ENCODE data around the gene IGSF22. TPM values are rescaled to one million over a fixed set of nuclear protein-coding genes. Genes with fewer than 3 reads are reported as not detected.

The IGSF22 gene
- total RNA-seq, 2 donors from 2014 or later: 0.21 TPM; not detected in 1

DNA sequence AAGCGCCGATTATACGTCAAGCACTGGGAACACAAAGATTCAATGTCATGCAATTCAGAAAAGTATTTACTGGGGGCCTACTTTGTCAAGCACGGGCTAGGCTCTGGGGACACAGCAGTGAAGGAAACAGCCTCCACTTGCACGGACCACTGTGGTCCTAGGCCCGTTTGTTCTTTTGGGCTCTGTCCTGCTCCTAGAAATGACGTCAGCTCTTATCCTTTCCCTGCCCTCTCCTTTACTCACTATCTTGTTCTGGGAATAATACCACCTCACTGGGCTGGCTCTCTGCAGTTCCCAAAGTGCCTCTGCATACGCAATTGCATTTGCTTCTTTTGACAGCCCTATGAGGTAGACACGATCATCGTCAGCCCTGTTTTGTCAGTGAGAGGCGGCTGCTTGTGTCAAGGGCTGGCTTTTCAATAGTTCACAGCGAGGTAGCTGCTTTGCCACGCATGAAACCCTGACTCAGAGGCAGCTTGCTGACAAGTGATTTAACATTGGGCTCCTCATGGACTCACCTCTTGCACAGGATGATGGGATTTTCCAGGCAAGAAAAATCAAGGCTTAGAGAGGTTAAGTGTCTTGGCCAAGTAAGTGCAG is 22.9 kb upstream of the IGSF22 start:
- H3K4me1 ChIP-seq (ENCODE audit: control insufficient read depth in 1 of 2, low read depth in 2 of 2): peaks cover 0 to 6% of the 10 kb centered on the region in 2 donors
- H3K36me3 ChIP-seq: no peaks in the 10 kb centered on the region
- no peaks in the 10 kb centered on the region for H3K9me3 ChIP-seq
- no peak overlapping the region for H3K27ac ChIP-seq
- no peak for DNase-seq (ENCODE audit: low spot score)
- no peaks in the 10 kb centered on the region for H3K27me3 ChIP-seq (replicated peaks; ENCODE audit: insufficient read depth)
- ATAC-seq (ENCODE audit: insufficient number of reproducible peaks, low FRiP score, low read depth): no peak
- no peak overlapping the region for H3K4me3 ChIP-seq
- TF ChIP-seq, protein P1, sequence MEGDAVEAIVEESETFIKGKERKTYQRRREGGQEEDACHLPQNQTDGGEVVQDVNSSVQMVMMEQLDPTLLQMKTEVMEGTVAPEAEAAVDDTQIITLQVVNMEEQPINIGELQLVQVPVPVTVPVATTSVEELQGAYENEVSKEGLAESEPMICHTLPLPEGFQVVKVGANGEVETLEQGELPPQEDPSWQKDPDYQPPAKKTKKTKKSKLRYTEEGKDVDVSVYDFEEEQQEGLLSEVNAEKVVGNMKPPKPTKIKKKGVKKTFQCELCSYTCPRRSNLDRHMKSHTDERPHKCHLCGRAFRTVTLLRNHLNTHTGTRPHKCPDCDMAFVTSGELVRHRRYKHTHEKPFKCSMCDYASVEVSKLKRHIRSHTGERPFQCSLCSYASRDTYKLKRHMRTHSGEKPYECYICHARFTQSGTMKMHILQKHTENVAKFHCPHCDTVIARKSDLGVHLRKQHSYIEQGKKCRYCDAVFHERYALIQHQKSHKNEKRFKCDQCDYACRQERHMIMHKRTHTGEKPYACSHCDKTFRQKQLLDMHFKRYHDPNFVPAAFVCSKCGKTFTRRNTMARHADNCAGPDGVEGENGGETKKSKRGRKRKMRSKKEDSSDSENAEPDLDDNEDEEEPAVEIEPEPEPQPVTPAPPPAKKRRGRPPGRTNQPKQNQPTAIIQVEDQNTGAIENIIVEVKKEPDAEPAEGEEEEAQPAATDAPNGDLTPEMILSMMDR (IDR thresholded peaks at IDR 0.05): no peak

DNA sequence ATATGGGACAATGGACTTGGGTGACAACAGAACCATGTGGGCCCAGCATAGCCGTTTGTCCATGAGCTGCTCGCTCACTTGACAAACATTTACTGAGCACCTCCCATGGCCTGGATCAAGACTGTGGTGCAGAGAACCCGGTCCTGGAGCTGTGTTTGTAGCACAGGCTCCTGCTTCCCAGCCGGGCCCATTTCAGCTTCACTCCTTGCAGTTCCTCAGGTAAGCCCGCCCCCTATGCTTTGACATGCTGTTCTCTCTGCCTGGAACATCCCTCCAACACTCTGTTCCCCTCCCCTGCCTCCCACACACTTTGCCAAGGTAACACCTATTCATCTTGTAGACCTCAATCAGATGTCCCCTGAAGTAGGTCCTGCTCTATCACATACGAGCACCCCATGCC is 19.3 kb upstream of the IGSF22 start:
- Histone ChIP-seq H3K9me3 (no peaks in the 10 kb centered on the region), H3K4me3 (no peak overlapping the region), H3K36me3 (no peaks in the 10 kb centered on the region), H3K27me3 (replicated peaks; ENCODE audit: insufficient read depth) (no peaks in the 10 kb centered on the region), H3K27ac (no peak overlapping the region), H3K4me1 (ENCODE audit: control insufficient read depth in 1 of 2, low read depth in 2 of 2) (peaks cover 0 to 6% of the 10 kb centered on the region in 2 donors)
- TF ChIP-seq, protein P1 (IDR thresholded peaks at IDR 0.05): no peak
- ATAC-seq (ENCODE audit: insufficient number of reproducible peaks, low FRiP score, low read depth): no peak
- no peak for DNase-seq (ENCODE audit: low spot score)

DNA sequence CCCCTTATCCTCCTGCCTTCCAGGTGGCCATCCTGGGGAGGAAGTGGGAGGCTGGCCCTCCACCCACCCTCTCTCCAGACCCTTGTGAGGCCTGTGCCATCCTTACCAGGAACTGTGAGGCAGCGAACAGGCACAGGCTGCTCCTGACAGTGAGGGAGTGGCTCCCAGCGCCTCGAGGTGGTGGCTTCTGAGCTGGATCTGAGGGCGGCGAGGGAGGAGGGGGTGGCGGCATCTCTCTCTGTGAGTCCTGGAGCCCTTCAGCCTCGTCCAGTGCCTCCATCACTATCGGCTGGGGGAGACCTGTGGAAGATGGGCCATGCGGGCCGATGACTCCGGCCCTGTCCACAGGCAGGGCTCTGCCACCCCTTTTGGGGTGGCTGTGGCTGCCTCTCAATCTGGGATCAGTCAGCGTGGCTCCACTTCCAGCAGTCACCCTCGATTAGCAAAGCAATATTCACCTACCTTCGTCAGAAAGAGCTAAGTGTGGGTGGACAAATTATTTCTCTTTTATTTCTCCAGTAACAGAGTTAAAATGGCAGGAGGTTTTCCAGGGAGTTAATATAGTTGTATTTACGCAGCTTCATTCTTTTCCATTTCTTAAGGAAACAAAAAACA is 18.0 kb upstream of the IGSF22 start:
- no peak for ATAC-seq (ENCODE audit: insufficient number of reproducible peaks, low FRiP score, low read depth)
- TF ChIP-seq, protein P1 (IDR thresholded peaks at IDR 0.05): no peak

DNA sequence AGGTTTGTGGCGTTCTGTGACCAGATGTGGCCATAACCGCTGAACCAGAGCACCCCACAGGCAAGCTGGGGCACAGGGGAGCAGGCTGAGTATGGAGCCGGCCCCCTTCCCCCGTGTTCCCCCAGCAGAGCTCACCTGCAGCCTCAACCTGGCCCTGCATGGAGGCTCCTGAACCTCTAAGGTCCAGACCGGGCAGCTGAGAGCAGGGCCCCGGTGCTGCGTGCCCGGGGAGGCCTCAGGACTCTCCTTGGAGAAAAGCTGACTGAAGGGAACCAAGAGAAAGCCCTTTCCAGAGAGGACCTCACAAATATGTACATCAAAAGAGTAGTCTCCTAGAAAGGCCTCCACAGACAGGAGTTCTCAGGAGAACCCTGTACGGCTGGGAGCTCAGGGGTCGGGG is 17.4 kb upstream of the IGSF22 start:
- H3K4me3 ChIP-seq: no peak overlapping the region
- H3K4me1 ChIP-seq (ENCODE audit: control insufficient read depth in 1 of 2, low read depth in 2 of 2): no peaks in the 10 kb centered on the region
- ATAC-seq (ENCODE audit: insufficient number of reproducible peaks, low FRiP score, low read depth) (no peak), DNase-seq (ENCODE audit: low spot score) (no peak)
- no peak overlapping the region for H3K27ac ChIP-seq
- TF ChIP-seq, protein P1 (IDR thresholded peaks at IDR 0.05): no peak
- no peaks in the 10 kb centered on the region for H3K36me3 ChIP-seq
- no peaks in the 10 kb centered on the region for H3K27me3 ChIP-seq (replicated peaks; ENCODE audit: insufficient read depth)
- no peaks in the 10 kb centered on the region for H3K9me3 ChIP-seq

More for the DNA sequence above, 18.0 kb upstream of the IGSF22 start:
- Histone ChIP-seq H3K4me1 (ENCODE audit: control insufficient read depth in 1 of 2, low read depth in 2 of 2) (no peaks in the 10 kb centered on the region), H3K9me3 (no peaks in the 10 kb centered on the region), H3K36me3 (no peaks in the 10 kb centered on the region), H3K27me3 (replicated peaks; ENCODE audit: insufficient read depth) (no peaks in the 10 kb centered on the region), H3K27ac (no peak overlapping the region), H3K4me3 (no peak overlapping the region)
- no peak for DNase-seq (ENCODE audit: low spot score)

DNA sequence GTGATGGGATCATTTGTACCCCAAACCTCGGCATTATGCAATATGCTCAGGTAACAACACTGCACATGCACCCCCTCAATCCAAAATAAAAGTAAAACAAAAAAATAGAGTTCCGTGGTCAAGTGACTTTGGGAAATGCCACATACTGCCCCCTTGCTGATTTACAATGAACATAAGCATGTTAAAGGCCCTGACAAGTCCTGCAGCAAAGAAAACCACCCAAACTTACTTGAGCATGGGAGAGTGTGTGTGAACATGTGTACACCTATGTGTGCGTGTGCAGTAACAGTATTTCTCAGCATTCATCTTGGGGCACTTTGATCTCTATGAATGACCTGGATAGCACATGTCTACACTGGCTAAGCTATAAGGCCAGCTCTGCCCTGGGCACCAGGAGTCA is 15.8 kb upstream of the IGSF22 start:
- Histone ChIP-seq H3K4me3 (no peak overlapping the region), H3K36me3 (no peaks in the 10 kb centered on the region), H3K27me3 (replicated peaks; ENCODE audit: insufficient read depth) (no peaks in the 10 kb centered on the region), H3K27ac (no peak overlapping the region), H3K4me1 (ENCODE audit: control insufficient read depth in 1 of 2, low read depth in 2 of 2) (no peaks in the 10 kb centered on the region), H3K9me3 (no peaks in the 10 kb centered on the region)
- ATAC-seq (ENCODE audit: insufficient number of reproducible peaks, low FRiP score, low read depth) (no peak), DNase-seq (ENCODE audit: low spot score) (no peak)
- TF ChIP-seq, protein P1 (IDR thresholded peaks at IDR 0.05): no peak

Measured in thoracic aorta (tissue), 2 donors.